ENCODE results near the gene CBFA2T3. TPM values are rescaled to one million over a fixed set of nuclear protein-coding genes. Genes with fewer than 3 reads are reported as not detected.

Gene CBFA2T3
- total and polyA plus RNA-seq, 2 of the 8 experiments (the other 6 are each of a cell fraction or from before 2014, with no cell fraction given) = 0.51 to 1.3 TPM

GRCh38 chr16:88920618-88921590 lies 56.1 kb downstream of the CBFA2T3 start:
- H3K9ac ChIP-seq (replicated peaks in 1 of 4; ENCODE audit: extremely low read depth in 1 of 4, low read depth in 3 of 4, low read length in 3 of 4) = no peak overlapping the region
- H2AFZ ChIP-seq (ENCODE audit: low read length) = no peak overlapping the region
- DNase-seq (ENCODE audit: low read depth in 1 of 2, low spot score in 2 of 2) = no peak
- 91% methylated on average over 19 of the region's 28 CpGs; no CpG with 5 or more reads in 1 of the 2 experiments for WGBS, 2 experiments (ENCODE audit: extremely low coverage in 1 of 2, insufficient coverage in 1 of 2, insufficient read length in 1 of 2, insufficient replicate concordance in 2 of 2, low coverage in 1 of 2, low lambda C conversion rate in 2 of 2, missing lambda C conversion rate in 1 of 2)
- no peak overlapping the region for H2BK120ac ChIP-seq (replicated peaks; ENCODE audit: low read depth, low read length)
- no peak overlapping the region for H3K27ac ChIP-seq (ENCODE audit: low read depth, low read length)
- peaks cover 0 to 26% (median 15%) of the 10 kb centered on the region in 4 experiments; a peak in 5 of 7 replicates for H3K4me1 ChIP-seq (replicated peaks in 1 of 4; ENCODE audit: control insufficient read depth in 3 of 4, insufficient read depth in 4 of 4, low read length in 3 of 4)
- no peak overlapping the region for H3K18ac ChIP-seq (ENCODE audit: extremely low read depth, low read length)
- no peak overlapping the region for H3K4me3 ChIP-seq (ENCODE audit: extremely low read depth in 1 of 4, insufficient read depth in 2 of 4, low read depth in 3 of 4, low read length in 4 of 4)
- peaks cover 0 to 5% of the 10 kb centered on the region in 2 experiments for H4K20me1 ChIP-seq (replicated peaks in 1 of 2; ENCODE audit: control insufficient read depth in 1 of 2, insufficient read depth in 2 of 2, low read length in 2 of 2)
- H3K23me2 ChIP-seq (ENCODE audit: low read depth, low read length) = no peaks in the 10 kb centered on the region; the same call in 1 of the 2 replicates
- CTCF ChIA-PET (ENCODE audit: partially characterized antibody) = interaction anchor here (1.2 kb wide), 1 partner anchor 9 kb away, joined by 3 read pairs; no protein-coding TSS in a partner anchor
- H3K4me2 ChIP-seq (ENCODE audit: insufficient read depth in 1 of 2, low read depth in 2 of 2, low read length in 2 of 2) = no peak overlapping the region
- no peak overlapping the region for H4K8ac ChIP-seq (ENCODE audit: extremely low read depth, insufficient read depth, low read length)
- H2BK5ac ChIP-seq (ENCODE audit: low read depth, low read length) = peak overlapping the region; percentile 35; the same call in 1 of the 2 replicates
- no peaks in the 10 kb centered on the region for H3K79me2 ChIP-seq (ENCODE audit: control insufficient read depth in 1 of 2, insufficient read depth in 2 of 2, low read length in 2 of 2)
- no peak overlapping the region for H2AK5ac ChIP-seq (ENCODE audit: low read depth, low read length)
- H3K36me3 ChIP-seq (ENCODE audit: control insufficient read depth in 2 of 4, insufficient read depth in 4 of 4, low read length in 3 of 4) = no peaks in the 10 kb centered on the region
- no peak overlapping the region for H3K14ac ChIP-seq (ENCODE audit: insufficient read length)
- H3K27me3 ChIP-seq (replicated peaks in 1 of 4; ENCODE audit: control insufficient read depth in 3 of 4, extremely low read depth in 1 of 4, insufficient read depth in 3 of 4, low read length in 3 of 4) = no peaks in the 10 kb centered on the region
- no peak overlapping the region for H2BK20ac ChIP-seq (ENCODE audit: low read length)
- no peak overlapping the region for H4K91ac ChIP-seq (replicated peaks; ENCODE audit: insufficient read length, low read length)
- H3K4ac ChIP-seq (replicated peaks; ENCODE audit: insufficient read length, low read depth, low read length) = no peak overlapping the region
- H3K56ac ChIP-seq (replicated peaks; ENCODE audit: insufficient read length, low read depth, low read length) = no peak overlapping the region
- no peaks in the 10 kb centered on the region for H3K9me3 ChIP-seq (ENCODE audit: insufficient read depth in 2 of 2, low read depth in 1 of 2, low read length in 1 of 2)
- H3K23ac ChIP-seq (ENCODE audit: insufficient read length) = no peak overlapping the region
- no peak overlapping the region for H4K5ac ChIP-seq (ENCODE audit: insufficient read length, low read depth, low read length)
- POLR2A ChIA-PET (ENCODE audit: partially characterized antibody) = interaction anchor here (1.0 kb wide), 1 partner anchor 10 kb away, joined by 3 read pairs; no protein-coding TSS in a partner anchor
- no peaks in the 10 kb centered on the region; the same call in none of the 2 replicates for H3K79me1 ChIP-seq (ENCODE audit: low read depth, low read length)
- peak overlapping the region; percentile 50; the same call in 1 of the 2 replicates for H2BK12ac ChIP-seq (ENCODE audit: low read depth, low read length)
- peak overlapping the region; percentile 81; the same call in 1 of the 2 replicates for H2BK15ac ChIP-seq (ENCODE audit: low read length)
- FAIRE-seq = no peak
- TF ChIP-seq RAD21 (IDR thresholded peaks at IDR 0.05 in 1 of 2, conservative IDR thresholded peaks at IDR 0.05 in 1 of 2; ENCODE audit: low read depth in 2 of 2, low read length in 2 of 2) = no peak
- TF ChIP-seq SIRT6 (IDR thresholded peaks at IDR 0.05; ENCODE audit: low read length) = no peak
- TF ChIP-seq SP1 (IDR thresholded peaks at IDR 0.05; ENCODE audit: low read depth, low read length) = no peak
- no peak for TF ChIP-seq JUN (IDR thresholded peaks at IDR 0.05; ENCODE audit: low read depth, low read length)
- no peak for TF ChIP-seq CREB1 (IDR thresholded peaks at IDR 0.05)
- no peak for TF ChIP-seq RFX5 (IDR thresholded peaks at IDR 0.05; ENCODE audit: borderline replicate concordance, low read depth, low read length)
- no peak for TF ChIP-seq ATF2 (IDR thresholded peaks at IDR 0.05; ENCODE audit: low read length)
